B cell (primary cell): ENCODE data around the gene PTPN6. TPM values are rescaled to one million over a fixed set of nuclear protein-coding genes. Genes with fewer than 3 reads are reported as not detected.
A peak's percentile ranks its signal among the peaks of the same experiment; 100 is the strongest.

ENCODE experiments used
- ATAC-seq: fragments of 200-7000 bp; cut with Tn5 transposase; one replicate; pipeline ENCODE4 v1.10.0; 2021; ENCODE audit warnings: low read depth, mild to moderate bottlenecking, moderate number of reproducible peaks, moderate library complexity
- CTCF ChIA-PET: fragments of 350-600 bp; sonication (Branson Sonifier 250); formaldehyde crosslinking; loops from one replicate; lab custom pipeline; 2021; ENCODE audit warnings: antibody characterized with exemption, inconsistent platforms; lab: Charles Lee
- POLR2A ChIA-PET: fragments of 350-600 bp; sonication (Branson Sonifier 250); formaldehyde crosslinking; loops from one replicate; lab custom pipeline; 2021; ENCODE audit warnings: antibody characterized with exemption; lab: Charles Lee
- DNase-seq: peaks from one replicate; pipeline ENCODE4 v3.0.0; 2013
- H2AFZ ChIP-seq: 2 replicates; pipeline ENCODE4 v1.6.1; 2012; ENCODE audit warnings: mild to moderate bottlenecking, low read depth, low read length; ENCODE audit not compliant: insufficient read depth, poor library complexity, severe bottlenecking
- H3K27ac ChIP-seq, 2 donors: 1 replicate in 1 of 2; 2 replicates in 1 of 2; pipeline ENCODE4 v1.5.1; 2012 to 2013; ENCODE audit warnings: low read length in 2 of 2, mild to moderate bottlenecking in 2 of 2, moderate library complexity in 1 of 2
- H3K27me3 ChIP-seq, 4 experiments: fragments of 200-600 bp in 1 of 4; sonication (generic) in 1 of 4; replicated peaks in 1 of 4; 1 replicate in 2 of 4; 2 replicates in 2 of 4; pipeline versions ENCODE4 v1.6.1 to v1.7.0; 2013 to 2016; ENCODE audit warnings: low read length in 3 of 4, mild to moderate bottlenecking in 2 of 4, mixed read lengths in 1 of 4, moderate library complexity in 1 of 4; ENCODE audit not compliant: insufficient read depth in 4 of 4, control insufficient read depth in 3 of 4; ENCODE audit errors: control extremely low read depth in 1 of 4
- H3K36me3 ChIP-seq, 2 experiments: replicated peaks in 1 of 2; 1 replicate in 1 of 2; 2 replicates in 1 of 2; pipeline versions ENCODE4 v1.6.1 to v1.7.1; 2013; ENCODE audit warnings: low read length in 1 of 2; ENCODE audit not compliant: insufficient read depth in 2 of 2, control insufficient read depth in 1 of 2; ENCODE audit errors: control extremely low read depth in 1 of 2, extremely low read depth in 1 of 2
- H3K4me1 ChIP-seq, 2 donors: fragments of 200-600 bp in 1 of 2; sonication (generic) in 1 of 2; 1 replicate in 1 of 2; 2 replicates in 1 of 2; pipeline versions ENCODE4 v1.5.1 to v1.6.1; 2013 to 2017; ENCODE audit warnings: low read length in 2 of 2; ENCODE audit not compliant: control insufficient read depth in 2 of 2, insufficient read depth in 2 of 2
- H3K4me2 ChIP-seq: replicated peaks from 2 replicates; pipeline ENCODE3; 2012; ENCODE audit warnings: mild to moderate bottlenecking, low read depth, low read length; ENCODE audit not compliant: poor library complexity, severe bottlenecking
- H3K4me3 ChIP-seq, 5 experiments: fragments of 200-600 bp in 1 of 5; sonication (generic) in 1 of 5; 1 replicate in 3 of 5; 2 replicates in 2 of 5; pipeline versions ENCODE4 v1.5.1 to v1.7.0; 2011 to 2016; ENCODE audit warnings: low read length in 4 of 5, mild to moderate bottlenecking in 4 of 5, low read depth in 2 of 5, control low read depth in 1 of 5, moderate library complexity in 1 of 5; ENCODE audit not compliant: insufficient read depth in 1 of 5; ENCODE audit errors: control extremely low read depth in 1 of 5, extremely low read depth in 1 of 5
- H3K79me2 ChIP-seq: fragments of 200-600 bp; sonication (generic); one replicate; pipeline ENCODE4 v1.6.0; 2016; ENCODE audit warnings: low read length; ENCODE audit not compliant: control insufficient read depth, insufficient read depth
- H3K9ac ChIP-seq: fragments of 200-600 bp; sonication (generic); 2 replicates; pipeline ENCODE4 v1.6.1; 2017; ENCODE audit warnings: mild to moderate bottlenecking, low read length, moderate library complexity
- H3K9me3 ChIP-seq, 3 donors: one replicate each; pipeline versions ENCODE4 v1.6.1 to v1.7.1; 2013; ENCODE audit warnings: low read length in 2 of 3; ENCODE audit not compliant: control insufficient read depth in 2 of 3, insufficient read depth in 1 of 3; ENCODE audit errors: control extremely low read depth in 1 of 3
- H4K20me1 ChIP-seq: 2 replicates; pipeline ENCODE4 v1.6.0; 2012; ENCODE audit warnings: mild to moderate bottlenecking, low read length; ENCODE audit not compliant: insufficient read depth, control insufficient read depth, poor library complexity, severe bottlenecking
- H3K27ac Mint-ChIP-seq: one replicate; pipeline ENCODE4 v1.8.0; 2021; ENCODE audit warnings: mixed read lengths
- H3K27me3 Mint-ChIP-seq: one replicate; pipeline ENCODE4 v1.8.0; 2021; ENCODE audit warnings: mixed read lengths
- H3K4me1 Mint-ChIP-seq: one replicate; pipeline ENCODE4 v1.8.0; 2021; ENCODE audit warnings: mixed read lengths
- H3K4me3 Mint-ChIP-seq: one replicate; pipeline ENCODE4 v1.8.0; 2021; ENCODE audit warnings: mixed read lengths
- H3K9me3 Mint-ChIP-seq: one replicate; pipeline ENCODE4 v1.8.0; 2022; ENCODE audit warnings: mixed read lengths; ENCODE audit not compliant: insufficient read depth
- EZH2 ChIP-seq: IDR thresholded peaks from 2 replicates; pipeline ENCODE4 v1.6.1; 2012; ENCODE audit warnings: borderline replicate concordance, low read depth, mild to moderate bottlenecking, moderate library complexity, low read length; ENCODE audit not compliant: insufficient read depth, poor library complexity, severe bottlenecking
- WGBS: methylation state at CpG from one replicate; pipeline ENCODE4 v1.1.5; 2013; ENCODE audit warnings: missing lambda C conversion rate; ENCODE audit not compliant: insufficient coverage; 5-methylcytosine and 5-hydroxymethylcytosine counted together
- intact Hi-C: fragments of 100-400 bp; cut with micrococcal nuclease; formaldehyde crosslinking; loops from one replicate; pipeline ENCODE4 v1.10.0; 2022
- polyA plus RNA-seq: library from polyadenylated mRNA; depleted of rRNA; stranded (reverse); fragments of >200 nt; gene quantifications from 2 replicates; pipeline ENCODE4 v1.2.3, GENCODE V29; 2012
- total RNA-seq, 2 donors: library from RNA; stranded (reverse); fragments of 120-200 nt in 1 of 2; gene quantifications; 1 replicate in 1 of 2; 2 replicates in 1 of 2; pipeline versions ENCODE4 v1.2.3 to v1.2.4, GENCODE V29; 2013 to 2022
- TF ChIP-seq, protein P1 (sequence below): fragments of 200-600 bp; IDR thresholded peaks from one replicate; pipeline ENCODE4 v1.8.0; 2022; ENCODE audit warnings: antibody characterized with exemption, mild to moderate bottlenecking

The PTPN6 gene
- total and polyA plus RNA-seq, 2 donors (not counting 1 experiment from before 2014, with no cell fraction given): 312 to 874 TPM

- no peaks in the 10 kb centered on the region for H3K9me3 Mint-ChIP-seq
- CTCF ChIA-PET: interaction anchor here (0.9 to 13.5 kb wide), 16 partner anchors 9 to 154 kb away, joined by 3 to 944 read pairs (median 6); partner anchors contain the start of genes C12orf57, C1RL, LPCAT3 and PTPN6
- Histone ChIP-seq H3K4me1 (peaks cover 60 to 69% of the 10 kb centered on the region in 2 donors), H3K36me3 (peaks cover 0 to 67% of the 10 kb centered on the region in 2 experiments), H3K9me3 (no peaks in the 10 kb centered on the region), H3K27ac (peak overlapping the region; percentile 30 to 63), H3K4me3 (no peak overlapping the region), H3K4me2 (peak overlapping the region; percentile 36), H2AFZ (no peak overlapping the region), H4K20me1 (peaks cover 14% of the 10 kb centered on the region), H3K9ac (no peak overlapping the region), H3K27me3 (no peaks in the 10 kb centered on the region), H3K79me2 (peaks cover 36% of the 10 kb centered on the region)
- TF ChIP-seq, protein P1, sequence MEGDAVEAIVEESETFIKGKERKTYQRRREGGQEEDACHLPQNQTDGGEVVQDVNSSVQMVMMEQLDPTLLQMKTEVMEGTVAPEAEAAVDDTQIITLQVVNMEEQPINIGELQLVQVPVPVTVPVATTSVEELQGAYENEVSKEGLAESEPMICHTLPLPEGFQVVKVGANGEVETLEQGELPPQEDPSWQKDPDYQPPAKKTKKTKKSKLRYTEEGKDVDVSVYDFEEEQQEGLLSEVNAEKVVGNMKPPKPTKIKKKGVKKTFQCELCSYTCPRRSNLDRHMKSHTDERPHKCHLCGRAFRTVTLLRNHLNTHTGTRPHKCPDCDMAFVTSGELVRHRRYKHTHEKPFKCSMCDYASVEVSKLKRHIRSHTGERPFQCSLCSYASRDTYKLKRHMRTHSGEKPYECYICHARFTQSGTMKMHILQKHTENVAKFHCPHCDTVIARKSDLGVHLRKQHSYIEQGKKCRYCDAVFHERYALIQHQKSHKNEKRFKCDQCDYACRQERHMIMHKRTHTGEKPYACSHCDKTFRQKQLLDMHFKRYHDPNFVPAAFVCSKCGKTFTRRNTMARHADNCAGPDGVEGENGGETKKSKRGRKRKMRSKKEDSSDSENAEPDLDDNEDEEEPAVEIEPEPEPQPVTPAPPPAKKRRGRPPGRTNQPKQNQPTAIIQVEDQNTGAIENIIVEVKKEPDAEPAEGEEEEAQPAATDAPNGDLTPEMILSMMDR: no peak
- TF ChIP-seq EZH2: no peak
- peaks cover 63% of the 10 kb centered on the region for H3K4me1 Mint-ChIP-seq
- 71% methylated on average over 8 of the region's 8 CpGs for whole genome bisulfite sequencing
- intact Hi-C loops: loop anchor here (1.0 kb wide), 3 partner anchors 20 to 95 kb away; partner anchors contain the start of gene C12orf57
- H3K27ac Mint-ChIP-seq: peak overlapping the region; percentile 91
- no peak overlapping the region for H3K4me3 Mint-ChIP-seq
- POLR2A ChIA-PET: interaction anchor here (0.6 to 18.2 kb wide), 4 partner anchors 9 to 94 kb away, joined by 3 to 662 read pairs (median 4); partner anchors contain the start of genes C12orf57, PTPN6, RNU7-1 and SPSB2
- H3K27me3 Mint-ChIP-seq: no peaks in the 10 kb centered on the region
- DNase-seq (no peak), ATAC-seq (no peak)
These were observed 13.5 kb downstream of the PTPN6 start for GRCh38 chr12:6964605-6965025.

DNA sequence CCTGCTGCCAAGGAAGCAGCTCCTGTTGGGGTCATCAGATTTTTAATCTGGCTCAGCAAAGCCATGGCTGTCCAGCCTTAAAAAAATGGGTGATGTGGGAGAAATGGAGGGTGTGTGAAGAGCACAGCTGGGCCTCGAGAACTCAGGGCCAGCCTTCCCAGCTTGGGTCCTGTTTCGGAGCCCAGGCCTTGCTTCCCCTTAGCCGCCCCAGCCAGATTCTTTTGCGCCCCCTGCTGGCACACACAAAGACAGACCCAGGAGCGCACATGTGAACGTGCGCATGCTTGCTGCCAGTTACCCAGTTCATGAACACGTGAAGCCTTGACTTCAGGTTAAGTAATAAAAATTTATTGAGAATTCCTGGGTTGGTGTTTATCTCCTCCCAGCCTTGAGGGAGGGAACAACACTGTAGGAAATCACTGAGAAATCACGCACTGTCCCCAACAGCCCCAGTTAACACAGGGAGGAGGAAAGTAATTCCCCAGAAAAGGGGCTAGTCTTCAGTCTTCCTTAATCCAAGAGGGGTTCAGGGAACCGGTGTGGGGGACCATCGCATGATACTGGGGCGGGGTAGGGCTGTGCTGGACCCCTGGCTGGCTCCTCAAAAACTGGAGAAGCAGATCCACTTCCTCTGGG is 14.0 kb downstream of the PTPN6 start:
- DNase-seq (peak; percentile 93), ATAC-seq (peak; percentile 57)
- Mint-ChIP-seq H3K9me3 (no peaks in the 10 kb centered on the region), H3K4me3 (no peak overlapping the region), H3K27me3 (no peaks in the 10 kb centered on the region), H3K27ac (peak overlapping the region; percentile 91), H3K4me1 (peaks cover 63% of the 10 kb centered on the region)
- Histone ChIP-seq H3K27me3 (no peaks in the 10 kb centered on the region), H3K36me3 (peaks cover 0 to 61% of the 10 kb centered on the region in 2 experiments), H3K9ac (no peak overlapping the region), H3K27ac (peak overlapping the region; percentile 30 to 63), H3K4me2 (peak overlapping the region; percentile 36), H3K79me2 (peaks cover 36% of the 10 kb centered on the region), H3K4me3 (no peak overlapping the region), H3K9me3 (no peaks in the 10 kb centered on the region), H4K20me1 (peaks cover 14% of the 10 kb centered on the region), H2AFZ (no peak overlapping the region), H3K4me1 (peaks cover 58 to 69% of the 10 kb centered on the region in 2 donors)
- ChIA-PET CTCF (interaction anchor here (0.9 to 13.5 kb wide), 16 partner anchors 10 to 154 kb away, joined by 3 to 944 read pairs (median 6); partner anchors contain the start of genes C12orf57, C1RL, LPCAT3 and PTPN6), POLR2A (interaction anchor here (0.6 to 18.2 kb wide), 4 partner anchors 10 to 95 kb away, joined by 3 to 662 read pairs (median 4); partner anchors contain the start of genes C12orf57, PTPN6, RNU7-1 and SPSB2)
- WGBS: 30% methylated on average over 6 of the region's 12 CpGs
- no peak for TF ChIP-seq EZH2
- TF ChIP-seq, protein P1: peak; percentile 88
- intact Hi-C loops: loop anchor here (1.0 kb wide), 3 partner anchors 21 to 96 kb away; partner anchors contain the start of gene C12orf57
